GM19025 (cell line): ENCODE results near the gene EGR2.

ENCODE experiments used
- ATAC-seq: cut with Tn5 transposase; IDR thresholded peaks from one replicate; pipeline ENCODE4 v1.9.1; 2021; ENCODE audit warnings: mild to moderate bottlenecking, low read depth, moderate library complexity; ENCODE audit not compliant: unreplicated experiment

Gene EGR2

GRCh38 chr10:62818426-62819011 is 2.4 kb upstream of the EGR2 start:
- no peak for ATAC-seq

- ATAC-seq = peak; percentile 31
These were observed 1.7 kb upstream of the EGR2 start for GRCh38 chr10:62817766-62818425.

GRCh38 chr10:62817121-62817765 is 1.1 kb upstream of the EGR2 start:
- peak; percentile 16 for ATAC-seq

GRCh38 chr10:62816076-62816330 is 163 bp downstream of the EGR2 start:
- no peak for ATAC-seq

- no peak for ATAC-seq
These were observed 638 bp downstream of the EGR2 start for GRCh38 chr10:62815381-62816075.

- no peak for ATAC-seq
These were observed 1.3 kb downstream of the EGR2 start for GRCh38 chr10:62814756-62815380.

GRCh38 chr10:62813981-62814380 is 2.2 kb downstream of the EGR2 start:
- ATAC-seq = no peak

- ATAC-seq = no peak
These were observed 2.7 kb downstream of the EGR2 start for GRCh38 chr10:62813453-62813852.

- no peak for ATAC-seq
These were observed 3.3 kb downstream of the EGR2 start for GRCh38 chr10:62812672-62813439.

GRCh38 chr10:62811159-62811875 is 4.8 kb downstream of the EGR2 start:
- ATAC-seq = peak; percentile 40

- no peak for ATAC-seq
These were observed 5.8 kb downstream of the EGR2 start for GRCh38 chr10:62810156-62810902.

GRCh38 chr10:62806251-62806650 is 9.9 kb downstream of the EGR2 start:
- no peak for ATAC-seq

- peak; percentile 2 for ATAC-seq
These were observed 10.7 kb downstream of the EGR2 start for GRCh38 chr10:62805231-62806099.

- ATAC-seq = peak; percentile 92
These were observed 11.6 kb downstream of the EGR2 start, which contains the start of gene ADO for GRCh38 chr10:62804356-62805230. ADO (plus strand) TSS chr10:62804720; CDS start chr10:62805060, 340 bp downstream.

GRCh38 chr10:62803724-62804355 is 12.3 kb downstream of the EGR2 start:
- no peak for ATAC-seq

GRCh38 chr10:62801871-62802270 is 14.3 kb downstream of the EGR2 start:
- ATAC-seq = no peak

GRCh38 chr10:62796896-62797295 is 19.3 kb downstream of the EGR2 start:
- no peak for ATAC-seq
